ENCODE measurements around the gene CASR. TPM values are rescaled to one million over a fixed set of nuclear protein-coding genes. Genes with fewer than 3 reads are reported as not detected.

Gene CASR
- total RNA-seq, 4 donors from 2014 or later: not detected

GRCh38 chr3:122208579-122208978 lies 25.1 kb downstream of the CASR start:
- Histone ChIP-seq H3K4me1 (no peaks in the 10 kb centered on the region), H3K36me3 (no peaks in the 10 kb centered on the region), H3K27me3 (no peaks in the 10 kb centered on the region), H3K9me3 (no peaks in the 10 kb centered on the region), H3K27ac (no peak overlapping the region), H3K4me3 (no peak overlapping the region)
- no peak for DNase-seq
- intact Hi-C loops (cut with DNase I; ENCODE audit: low total_unique reads): no loop called here
- TF ChIP-seq POLR2A (IDR thresholded peaks at IDR 0.05): no peak
- TF ChIP-seq, protein P1, sequence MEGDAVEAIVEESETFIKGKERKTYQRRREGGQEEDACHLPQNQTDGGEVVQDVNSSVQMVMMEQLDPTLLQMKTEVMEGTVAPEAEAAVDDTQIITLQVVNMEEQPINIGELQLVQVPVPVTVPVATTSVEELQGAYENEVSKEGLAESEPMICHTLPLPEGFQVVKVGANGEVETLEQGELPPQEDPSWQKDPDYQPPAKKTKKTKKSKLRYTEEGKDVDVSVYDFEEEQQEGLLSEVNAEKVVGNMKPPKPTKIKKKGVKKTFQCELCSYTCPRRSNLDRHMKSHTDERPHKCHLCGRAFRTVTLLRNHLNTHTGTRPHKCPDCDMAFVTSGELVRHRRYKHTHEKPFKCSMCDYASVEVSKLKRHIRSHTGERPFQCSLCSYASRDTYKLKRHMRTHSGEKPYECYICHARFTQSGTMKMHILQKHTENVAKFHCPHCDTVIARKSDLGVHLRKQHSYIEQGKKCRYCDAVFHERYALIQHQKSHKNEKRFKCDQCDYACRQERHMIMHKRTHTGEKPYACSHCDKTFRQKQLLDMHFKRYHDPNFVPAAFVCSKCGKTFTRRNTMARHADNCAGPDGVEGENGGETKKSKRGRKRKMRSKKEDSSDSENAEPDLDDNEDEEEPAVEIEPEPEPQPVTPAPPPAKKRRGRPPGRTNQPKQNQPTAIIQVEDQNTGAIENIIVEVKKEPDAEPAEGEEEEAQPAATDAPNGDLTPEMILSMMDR (IDR thresholded peaks at IDR 0.05 in 4 of 5, conservative IDR thresholded peaks at IDR 0.05 in 1 of 5): no peak
- in situ Hi-C loops (cut with MboI; ENCODE audit: low sequenced_read_pairs in 4 of 4): no loop called here
- no peak for ATAC-seq

DNA sequence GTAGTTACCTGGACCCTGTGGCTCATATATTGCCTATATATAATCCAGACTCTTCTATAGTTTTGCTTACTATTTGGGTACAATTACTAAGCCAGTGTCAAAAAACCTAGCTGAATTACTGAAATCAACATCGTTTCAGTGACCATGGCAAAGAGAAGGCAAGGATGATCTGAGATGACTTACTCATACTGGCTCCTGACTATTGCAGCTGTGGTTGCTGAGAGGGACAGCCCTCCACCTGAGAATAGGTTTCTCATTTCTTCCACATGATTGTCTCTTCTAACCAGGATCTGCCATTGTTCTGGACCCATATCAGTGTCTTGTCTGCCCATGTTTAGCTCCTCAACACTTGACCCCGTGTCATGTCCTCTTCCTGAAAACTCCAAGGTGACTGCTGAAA lies 30.2 kb downstream of the CASR start:
- ATAC-seq (no peak), DNase-seq (no peak)
- H3K4me3 ChIP-seq: no peak overlapping the region
- intact Hi-C loops (cut with DNase I; ENCODE audit: low total_unique reads) (no loop called here), in situ Hi-C loops (cut with MboI; ENCODE audit: low sequenced_read_pairs in 4 of 4) (no loop called here)
- no peaks in the 10 kb centered on the region for H3K36me3 ChIP-seq
- H3K9me3 ChIP-seq: no peaks in the 10 kb centered on the region
- TF ChIP-seq POLR2A (IDR thresholded peaks at IDR 0.05): no peak
- TF ChIP-seq, protein P1 (IDR thresholded peaks at IDR 0.05 in 4 of 5, conservative IDR thresholded peaks at IDR 0.05 in 1 of 5): no peak
- no peaks in the 10 kb centered on the region for H3K4me1 ChIP-seq
- no peaks in the 10 kb centered on the region for H3K27me3 ChIP-seq
- H3K27ac ChIP-seq: no peak overlapping the region

GRCh38 chr3:122214711-122215110 lies 31.2 kb downstream of the CASR start:
- in situ Hi-C loops (cut with MboI; ENCODE audit: low sequenced_read_pairs in 4 of 4): no loop called here
- H3K36me3 ChIP-seq: no peaks in the 10 kb centered on the region
- no peaks in the 10 kb centered on the region for H3K27me3 ChIP-seq
- ATAC-seq: no peak
- intact Hi-C loops (cut with DNase I; ENCODE audit: low total_unique reads): no loop called here
- no peaks in the 10 kb centered on the region for H3K9me3 ChIP-seq
- H3K4me1 ChIP-seq: no peaks in the 10 kb centered on the region
- no peak for TF ChIP-seq POLR2A (IDR thresholded peaks at IDR 0.05)
- TF ChIP-seq, protein P1 (IDR thresholded peaks at IDR 0.05 in 4 of 5, conservative IDR thresholded peaks at IDR 0.05 in 1 of 5): no peak
- H3K27ac ChIP-seq: no peak overlapping the region
- H3K4me3 ChIP-seq: no peak overlapping the region
- no peak for DNase-seq

- intact Hi-C loops (cut with DNase I; ENCODE audit: low total_unique reads) (no loop called here), in situ Hi-C loops (cut with MboI; ENCODE audit: low sequenced_read_pairs in 4 of 4) (no loop called here)
- Histone ChIP-seq H3K27me3 (no peaks in the 10 kb centered on the region), H3K36me3 (no peaks in the 10 kb centered on the region), H3K27ac (no peak overlapping the region), H3K4me3 (no peak overlapping the region), H3K4me1 (no peaks in the 10 kb centered on the region), H3K9me3 (no peaks in the 10 kb centered on the region)
- ATAC-seq: no peak
- no peak for DNase-seq
- TF ChIP-seq, protein P1 (IDR thresholded peaks at IDR 0.05 in 4 of 5, conservative IDR thresholded peaks at IDR 0.05 in 1 of 5): no peak
- no peak for TF ChIP-seq POLR2A (IDR thresholded peaks at IDR 0.05)
Measured at GRCh38 chr3:122215592-122216298, 32.3 kb downstream of the CASR start.

DNA sequence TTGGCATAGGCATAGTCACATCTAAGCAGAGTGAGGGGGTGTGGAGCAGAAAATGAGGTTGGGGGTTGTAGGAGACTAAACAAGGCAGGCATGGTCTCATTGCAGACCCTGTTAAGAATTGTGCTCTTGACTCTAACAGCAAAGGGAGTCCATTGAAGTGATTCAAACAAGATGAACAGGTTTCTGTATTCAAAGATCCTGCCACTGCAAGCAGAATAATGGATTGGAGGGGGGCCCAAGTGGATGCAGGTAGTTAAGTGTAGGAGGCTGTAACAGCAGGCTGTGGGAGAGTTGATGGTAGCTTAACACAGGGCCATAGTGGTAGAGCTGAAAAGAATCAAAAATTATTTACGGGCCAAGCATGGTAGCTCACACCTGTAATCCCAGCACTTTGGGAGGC lies 34.4 kb downstream of the CASR start:
- Histone ChIP-seq H3K9me3 (no peaks in the 10 kb centered on the region), H3K36me3 (no peaks in the 10 kb centered on the region), H3K27ac (no peak overlapping the region), H3K4me3 (no peak overlapping the region), H3K4me1 (no peaks in the 10 kb centered on the region), H3K27me3 (no peaks in the 10 kb centered on the region)
- no peak for TF ChIP-seq POLR2A (IDR thresholded peaks at IDR 0.05)
- TF ChIP-seq, protein P1 (IDR thresholded peaks at IDR 0.05 in 4 of 5, conservative IDR thresholded peaks at IDR 0.05 in 1 of 5): no peak
- ATAC-seq: no peak
- intact Hi-C loops (cut with DNase I; ENCODE audit: low total_unique reads): no loop called here
- DNase-seq: no peak
- in situ Hi-C loops (cut with MboI; ENCODE audit: low sequenced_read_pairs in 4 of 4): no loop called here
